GM21515 (cell line): ENCODE data around the gene LIN7B.
"Not testable (repeated sequence)": the region's sequence is repeated elsewhere in the genome, so short reads cannot be mapped to it uniquely, and the experiment has no call there.

Experiments
- ATAC-seq: cut with Tn5 transposase; IDR thresholded peaks from one replicate; pipeline ENCODE4 v1.9.1; 2021; ENCODE audit not compliant: unreplicated experiment

LIN7B gene

GRCh38 chr19:49118565-49119410, 4.6 kb downstream of the LIN7B start, which contains the start of gene C19orf73:
TSS of gene C19orf73 (minus strand) at chr19:49119143. CDS start at chr19:49119022, 121 bp downstream.
- ATAC-seq, result peak; percentile 69

- no peak for ATAC-seq
These were observed 5.5 kb downstream of the LIN7B start, which contains the start of gene PPFIA3 for GRCh38 chr19:49119411-49120324. TSS of gene PPFIA3 (plus strand) at chr19:49119544. CDS start at chr19:49127874, 8,330 bp downstream.

GRCh38 chr19:49120325-49120683, 6.1 kb downstream of the LIN7B start:
- no peak for ATAC-seq

- no peak for ATAC-seq
These were observed 6.7 kb downstream of the LIN7B start for GRCh38 chr19:49120868-49121267.

GRCh38 chr19:49121841-49122240, 7.7 kb downstream of the LIN7B start:
- not testable (repeated sequence) for ATAC-seq

- not testable (repeated sequence) for ATAC-seq
These were observed 9.1 kb downstream of the LIN7B start for GRCh38 chr19:49123285-49123684.

GRCh38 chr19:49125025-49125731, 11.0 kb downstream of the LIN7B start:
- ATAC-seq, result no peak

- ATAC-seq, result no peak
These were observed 12.4 kb downstream of the LIN7B start for GRCh38 chr19:49126575-49126974.

GRCh38 chr19:49127225-49127624, 13.1 kb downstream of the LIN7B start:
- not testable (repeated sequence) for ATAC-seq

- peak; percentile 88 for ATAC-seq
These were observed 13.7 kb downstream of the LIN7B start for GRCh38 chr19:49127674-49128544.

- ATAC-seq, result no peak
These were observed 14.5 kb downstream of the LIN7B start for GRCh38 chr19:49128545-49129237.

GRCh38 chr19:49129238-49129583, 15.0 kb downstream of the LIN7B start:
- ATAC-seq, result no peak

- no peak for ATAC-seq
These were observed 16.2 kb downstream of the LIN7B start for GRCh38 chr19:49130325-49130724.

GRCh38 chr19:49132974-49133609, 18.9 kb downstream of the LIN7B start:
- no peak for ATAC-seq

GRCh38 chr19:49133621-49134454, 19.7 kb downstream of the LIN7B start:
- no peak for ATAC-seq

- no peak for ATAC-seq
These were observed 21.5 kb downstream of the LIN7B start for GRCh38 chr19:49135686-49136085.

- ATAC-seq, result no peak
These were observed 22.6 kb downstream of the LIN7B start for GRCh38 chr19:49136771-49137171.

GRCh38 chr19:49140951-49141350, 26.8 kb downstream of the LIN7B start:
- ATAC-seq, result no peak
